Uterus (tissue), 2 donors: Measurements from ENCODE around the gene GATAD2A.

ENCODE experiments used
- POLR2A ChIP-seq, 2 donors: fragments of 450-650 bp; IDR thresholded peaks; one replicate each; pipeline ENCODE4 v1.6.1; 2016; ENCODE audit warnings: antibody characterized with exemption in 2 of 2, mild to moderate bottlenecking in 1 of 2, moderate library complexity in 1 of 2
- TF ChIP-seq, protein P1 (sequence below), 4 experiments: fragments of 200-600 bp in 2 of 4; fragments of 450-650 bp in 2 of 4; sonication (generic) in 2 of 4; IDR thresholded peaks; one replicate each; pipeline ENCODE4 v1.5.1; 2016 to 2019; ENCODE audit warnings: antibody characterized with exemption in 4 of 4, mild to moderate bottlenecking in 2 of 4, moderate library complexity in 1 of 4

DNA sequence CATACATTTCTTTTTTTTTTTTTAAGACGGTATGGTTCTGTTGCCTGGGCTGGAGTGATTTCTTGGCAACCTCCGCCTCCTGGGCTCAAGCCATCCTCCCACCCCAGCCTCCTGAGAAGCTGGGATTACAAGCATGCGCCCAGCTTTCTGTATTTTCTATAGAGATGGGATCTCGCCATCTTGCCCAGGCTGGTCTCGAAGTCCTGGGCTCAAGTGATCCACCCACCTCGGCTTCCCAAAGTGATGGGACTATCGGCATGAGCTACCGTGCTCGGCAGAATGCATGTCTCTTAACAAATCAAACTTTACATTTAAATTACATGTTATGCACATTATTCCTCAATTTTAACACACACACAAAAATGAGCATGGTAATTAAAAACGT, 111.8 kb downstream of the GATAD2A start:
- TF ChIP-seq, protein P1, sequence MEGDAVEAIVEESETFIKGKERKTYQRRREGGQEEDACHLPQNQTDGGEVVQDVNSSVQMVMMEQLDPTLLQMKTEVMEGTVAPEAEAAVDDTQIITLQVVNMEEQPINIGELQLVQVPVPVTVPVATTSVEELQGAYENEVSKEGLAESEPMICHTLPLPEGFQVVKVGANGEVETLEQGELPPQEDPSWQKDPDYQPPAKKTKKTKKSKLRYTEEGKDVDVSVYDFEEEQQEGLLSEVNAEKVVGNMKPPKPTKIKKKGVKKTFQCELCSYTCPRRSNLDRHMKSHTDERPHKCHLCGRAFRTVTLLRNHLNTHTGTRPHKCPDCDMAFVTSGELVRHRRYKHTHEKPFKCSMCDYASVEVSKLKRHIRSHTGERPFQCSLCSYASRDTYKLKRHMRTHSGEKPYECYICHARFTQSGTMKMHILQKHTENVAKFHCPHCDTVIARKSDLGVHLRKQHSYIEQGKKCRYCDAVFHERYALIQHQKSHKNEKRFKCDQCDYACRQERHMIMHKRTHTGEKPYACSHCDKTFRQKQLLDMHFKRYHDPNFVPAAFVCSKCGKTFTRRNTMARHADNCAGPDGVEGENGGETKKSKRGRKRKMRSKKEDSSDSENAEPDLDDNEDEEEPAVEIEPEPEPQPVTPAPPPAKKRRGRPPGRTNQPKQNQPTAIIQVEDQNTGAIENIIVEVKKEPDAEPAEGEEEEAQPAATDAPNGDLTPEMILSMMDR (IDR thresholded peaks at IDR 0.05): no peak
- no peak for TF ChIP-seq POLR2A (IDR thresholded peaks at IDR 0.05)
